KMS-11 (cell line): ENCODE results near the gene AFF3.

Experiments
- H2AFZ ChIP-seq: fragments of 200-600 bp; sonication (generic); 2 replicates; pipeline ENCODE4 v1.6.1; 2016; ENCODE audit warnings: antibody characterized with exemption, mixed run types, low read depth
- H3K27ac ChIP-seq: fragments of 200-600 bp; sonication (generic); 2 replicates; pipeline ENCODE4 v1.6.1; 2016; ENCODE audit warnings: mild to moderate bottlenecking, mixed run types
- H3K27me3 ChIP-seq: fragments of 200-600 bp; sonication (generic); 2 replicates; pipeline ENCODE4 v1.6.1; 2017; ENCODE audit warnings: mild to moderate bottlenecking, low read depth, mixed run types, moderate library complexity; ENCODE audit not compliant: insufficient read depth
- H3K36me3 ChIP-seq: fragments of 200-600 bp; sonication (generic); 2 replicates; pipeline ENCODE4 v1.6.1; 2017; ENCODE audit warnings: mild to moderate bottlenecking, mixed run types; ENCODE audit not compliant: insufficient read depth
- H3K4me1 ChIP-seq: fragments of 200-600 bp; sonication (generic); 2 replicates; pipeline ENCODE4 v1.6.1; 2016; ENCODE audit warnings: mild to moderate bottlenecking, low read depth, mixed run types; ENCODE audit not compliant: poor library complexity, severe bottlenecking
- H3K4me2 ChIP-seq: fragments of 200-600 bp; sonication (generic); 2 replicates; pipeline ENCODE4 v1.7.0; 2016; ENCODE audit warnings: mild to moderate bottlenecking, mixed run types
- H3K4me3 ChIP-seq: fragments of 200-600 bp; sonication (generic); IDR thresholded peaks from 2 replicates; pipeline ENCODE4 v1.6.1; 2017; ENCODE audit warnings: low read depth, low read length, mixed read lengths; ENCODE audit not compliant: insufficient read depth
- H3K79me2 ChIP-seq: fragments of 200-600 bp; sonication (generic); 2 replicates; pipeline ENCODE4 v1.6.1; 2016; ENCODE audit warnings: low read depth, mixed run types; ENCODE audit not compliant: insufficient read depth
- H3K9ac ChIP-seq: fragments of 200-600 bp; sonication (generic); 2 replicates; pipeline ENCODE4 v1.6.1; 2016; ENCODE audit warnings: mild to moderate bottlenecking, mixed run types
- H4K20me1 ChIP-seq: fragments of 200-600 bp; sonication (generic); 2 replicates; pipeline ENCODE4 v1.6.1; 2016; ENCODE audit warnings: mild to moderate bottlenecking, mixed run types; ENCODE audit not compliant: insufficient read depth
- CTCF ChIP-seq: fragments of 200-600 bp; sonication (generic); conservative IDR thresholded peaks from 2 replicates; pipeline ENCODE4 v1.6.1; 2017; ENCODE audit warnings: low read depth, mild to moderate bottlenecking, antibody characterized with exemption, low read length, moderate library complexity, mixed read lengths

The AFF3 gene

GRCh38 chr2:99672766-99673350 is 469.5 kb downstream of the AFF3 start:
- H3K27me3 ChIP-seq = no peaks in the 10 kb centered on the region

GRCh38 chr2:99670768-99671734 is 471.3 kb downstream of the AFF3 start:
- Histone ChIP-seq H4K20me1 (no peaks in the 10 kb centered on the region), H3K27ac (no peak overlapping the region), H3K4me2 (no peak overlapping the region), H3K9ac (no peak overlapping the region), H2AFZ (no peak overlapping the region), H3K4me3 (no peak overlapping the region), H3K36me3 (no peaks in the 10 kb centered on the region), H3K27me3 (no peaks in the 10 kb centered on the region), H3K79me2 (no peaks in the 10 kb centered on the region), H3K4me1 (no peaks in the 10 kb centered on the region)
- no peak for TF ChIP-seq CTCF

More at GRCh38 chr2:99672766-99673350, 469.5 kb downstream of the AFF3 start:
- H3K36me3 ChIP-seq = no peaks in the 10 kb centered on the region
- no peak overlapping the region for H3K4me3 ChIP-seq
- H4K20me1 ChIP-seq = no peaks in the 10 kb centered on the region
- H3K79me2 ChIP-seq = no peaks in the 10 kb centered on the region
- no peaks in the 10 kb centered on the region for H3K4me1 ChIP-seq
- no peak overlapping the region for H2AFZ ChIP-seq
- no peak for TF ChIP-seq CTCF
- no peak overlapping the region for H3K4me2 ChIP-seq
- H3K9ac ChIP-seq = no peak overlapping the region
- H3K27ac ChIP-seq = no peak overlapping the region

GRCh38 chr2:99666256-99666655 is 476.1 kb downstream of the AFF3 start:
- Histone ChIP-seq H3K4me2 (no peak overlapping the region), H3K4me1 (no peaks in the 10 kb centered on the region), H4K20me1 (no peaks in the 10 kb centered on the region), H3K9ac (no peak overlapping the region), H3K36me3 (no peaks in the 10 kb centered on the region), H3K79me2 (no peaks in the 10 kb centered on the region), H2AFZ (no peak overlapping the region), H3K4me3 (no peak overlapping the region), H3K27ac (no peak overlapping the region), H3K27me3 (no peaks in the 10 kb centered on the region)
- TF ChIP-seq CTCF = no peak

- Histone ChIP-seq H3K4me3 (no peak overlapping the region), H3K4me2 (no peak overlapping the region), H3K27ac (no peak overlapping the region), H2AFZ (no peak overlapping the region), H3K36me3 (no peaks in the 10 kb centered on the region), H3K27me3 (no peaks in the 10 kb centered on the region), H3K9ac (no peak overlapping the region), H3K79me2 (no peaks in the 10 kb centered on the region), H3K4me1 (no peaks in the 10 kb centered on the region), H4K20me1 (no peaks in the 10 kb centered on the region)
- TF ChIP-seq CTCF = no peak
Measured at GRCh38 chr2:99663641-99664040, 478.7 kb downstream of the AFF3 start.
